Immature natural killer cell (primary cell): ENCODE data around the gene PFKFB3. TPM values are rescaled to one million over a fixed set of nuclear protein-coding genes. Genes with fewer than 3 reads are reported as not detected.

Experiments used
- DNase-seq, 3 donors: peaks; one replicate each; pipeline ENCODE4 v3.0.0; 2022; ENCODE audit warnings: mixed read lengths in 1 of 3
- H3K27ac Mint-ChIP-seq, 6 donors: one replicate each; pipeline ENCODE4 v1.8.0; 2020; ENCODE audit warnings: mixed read lengths in 6 of 6, mild to moderate bottlenecking in 5 of 6, inconsistent platforms in 4 of 6, moderate library complexity in 3 of 6
- H3K27me3 Mint-ChIP-seq, 3 donors: one replicate each; pipeline ENCODE4 v1.8.0; 2020 to 2021; ENCODE audit warnings: low read depth in 3 of 3, mild to moderate bottlenecking in 3 of 3, mixed read lengths in 3 of 3, moderate library complexity in 3 of 3, inconsistent platforms in 1 of 3
- H3K36me3 Mint-ChIP-seq, 3 donors: one replicate each; pipeline ENCODE4 v1.8.0; 2020; ENCODE audit warnings: mixed read lengths in 3 of 3, inconsistent platforms in 2 of 3, mild to moderate bottlenecking in 2 of 3
- H3K4me1 Mint-ChIP-seq, 2 donors: one replicate each; pipeline ENCODE4 v1.8.0; 2020; ENCODE audit warnings: inconsistent platforms in 2 of 2, mild to moderate bottlenecking in 2 of 2, mixed read lengths in 2 of 2, moderate library complexity in 1 of 2
- H3K4me3 Mint-ChIP-seq, 5 donors: one replicate each; pipeline ENCODE4 v1.8.0; 2020; ENCODE audit warnings: mild to moderate bottlenecking in 5 of 5, mixed read lengths in 5 of 5, inconsistent platforms in 3 of 5, moderate library complexity in 3 of 5
- H3K9me3 Mint-ChIP-seq, 6 donors: one replicate each; pipeline ENCODE4 v1.8.0; 2020; ENCODE audit warnings: mild to moderate bottlenecking in 6 of 6, mixed read lengths in 6 of 6, inconsistent platforms in 4 of 6, moderate library complexity in 3 of 6
- polyA plus RNA-seq, 3 donors: library from polyadenylated mRNA; unstranded; fragments of 300-500 nt; fragmentation: Illumina TruSeq; gene quantifications; one replicate each; pipeline ENCODE4 v1.2.3, GENCODE V29; 2021

Gene PFKFB3
- polyA plus RNA-seq, 3 donors from 2014 or later, result 3.2 to 8.0 (median 3.9) TPM

DNA sequence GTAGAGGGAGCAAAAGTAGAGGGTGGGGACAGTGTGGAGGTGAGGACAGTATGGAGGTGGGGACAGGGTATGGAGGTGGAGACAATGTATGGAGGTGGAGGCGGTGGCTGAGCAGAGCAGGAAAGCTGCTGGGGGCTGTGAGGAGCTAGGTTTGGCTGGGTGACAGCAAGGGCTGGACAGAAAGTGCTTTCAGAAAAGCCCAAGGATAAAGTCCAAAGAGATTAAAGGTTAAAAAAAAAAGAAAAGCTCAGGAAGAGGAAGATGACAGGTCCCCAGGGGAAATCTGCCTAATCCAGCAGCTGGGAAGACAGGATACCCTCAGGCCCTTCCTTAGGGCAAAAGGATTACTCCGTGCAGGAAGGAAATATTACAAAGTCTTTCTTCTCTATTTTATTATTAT is 32.1 kb upstream of the PFKFB3 start:
- H3K4me1 Mint-ChIP-seq, result peaks cover 43 to 63% of the 10 kb centered on the region in 2 donors
- no peaks in the 10 kb centered on the region for H3K36me3 Mint-ChIP-seq
- no peak for DNase-seq
- H3K9me3 Mint-ChIP-seq, result no peaks in the 10 kb centered on the region
- H3K27ac Mint-ChIP-seq, result peak overlapping the region in 3 of 6 donors; percentile 39 to 77 (median 73)
- H3K27me3 Mint-ChIP-seq, result peaks cover 0 to 1% (median 0%) of the 10 kb centered on the region in 3 donors
- H3K4me3 Mint-ChIP-seq, result no peak overlapping the region

DNA sequence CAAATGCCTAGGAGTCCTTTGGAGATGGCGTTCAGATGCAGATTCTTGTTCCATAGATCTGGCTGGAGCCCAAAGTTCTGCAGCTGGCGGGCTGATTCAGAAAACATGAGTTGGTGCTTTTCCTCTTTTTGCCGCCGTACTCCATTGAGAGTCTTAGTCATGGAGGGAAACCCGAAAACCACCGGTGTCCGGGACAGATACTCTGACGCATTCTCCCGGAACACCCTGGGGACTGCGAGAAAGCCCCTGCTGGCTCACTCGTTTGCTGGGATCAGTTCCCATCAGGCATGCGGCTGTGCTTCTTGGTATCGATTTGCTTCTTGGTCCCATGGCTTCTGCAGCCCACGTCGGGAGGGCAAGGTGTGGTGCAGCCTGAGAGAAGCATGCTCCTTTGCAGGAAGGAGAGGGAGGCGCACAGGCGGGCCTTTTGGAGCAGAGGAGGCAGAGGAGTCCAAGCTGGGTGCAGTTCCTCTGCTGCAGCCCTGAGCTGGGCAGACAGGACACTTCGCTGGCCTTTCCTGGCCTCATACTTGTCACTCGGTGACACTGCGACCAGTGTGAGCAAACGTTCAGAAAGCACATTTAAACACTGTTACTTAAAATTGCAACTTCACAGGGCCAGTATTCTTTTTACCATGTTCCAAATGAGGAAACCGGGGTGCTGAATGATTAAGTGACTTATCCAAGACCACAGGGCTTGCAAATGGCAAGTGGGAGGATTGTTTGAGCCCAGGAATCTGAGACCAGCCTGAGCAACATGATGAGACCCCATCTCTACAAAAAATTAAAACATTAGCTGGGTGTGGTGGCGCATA is 30.6 kb upstream of the PFKFB3 start:
- Mint-ChIP-seq H3K27ac (peak overlapping the region in 1 of 6 donors; percentile 46), H3K27me3 (peaks cover 0 to 1% (median 0%) of the 10 kb centered on the region in 3 donors), H3K9me3 (no peaks in the 10 kb centered on the region), H3K4me3 (no peak overlapping the region), H3K4me1 (peaks cover 46 to 62% of the 10 kb centered on the region in 2 donors), H3K36me3 (no peaks in the 10 kb centered on the region)
- no peak for DNase-seq

DNA sequence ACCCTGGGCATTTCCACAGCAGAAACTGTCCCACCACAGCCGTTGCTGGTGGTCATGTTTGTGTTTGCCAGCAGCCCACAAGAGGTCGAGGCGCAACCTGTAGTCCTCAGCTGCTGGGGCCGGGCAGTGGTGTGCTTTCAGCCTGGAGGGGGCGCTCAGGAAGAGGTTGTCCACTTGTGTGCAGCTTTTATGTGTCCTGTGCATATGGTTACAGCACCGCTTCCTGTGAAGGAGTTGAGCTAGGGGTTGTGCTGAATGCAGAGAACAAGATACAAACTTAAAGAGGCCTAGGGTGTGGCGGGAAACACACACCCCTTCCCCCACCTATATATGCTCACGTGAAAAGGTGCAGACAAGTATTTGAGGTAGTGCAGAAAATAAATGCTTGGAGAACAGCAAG is 29.5 kb upstream of the PFKFB3 start:
- Mint-ChIP-seq H3K36me3 (no peaks in the 10 kb centered on the region), H3K27me3 (peaks cover 0 to 1% (median 0%) of the 10 kb centered on the region in 3 donors), H3K27ac (peak overlapping the region in 5 of 6 donors; percentile 28 to 64 (median 46)), H3K4me1 (peaks cover 44 to 58% of the 10 kb centered on the region in 2 donors), H3K9me3 (no peaks in the 10 kb centered on the region), H3K4me3 (peak overlapping the region in 1 of 5 donors; percentile 27)
- DNase-seq, result peak; percentile 19 to 45 (median 35)

DNA sequence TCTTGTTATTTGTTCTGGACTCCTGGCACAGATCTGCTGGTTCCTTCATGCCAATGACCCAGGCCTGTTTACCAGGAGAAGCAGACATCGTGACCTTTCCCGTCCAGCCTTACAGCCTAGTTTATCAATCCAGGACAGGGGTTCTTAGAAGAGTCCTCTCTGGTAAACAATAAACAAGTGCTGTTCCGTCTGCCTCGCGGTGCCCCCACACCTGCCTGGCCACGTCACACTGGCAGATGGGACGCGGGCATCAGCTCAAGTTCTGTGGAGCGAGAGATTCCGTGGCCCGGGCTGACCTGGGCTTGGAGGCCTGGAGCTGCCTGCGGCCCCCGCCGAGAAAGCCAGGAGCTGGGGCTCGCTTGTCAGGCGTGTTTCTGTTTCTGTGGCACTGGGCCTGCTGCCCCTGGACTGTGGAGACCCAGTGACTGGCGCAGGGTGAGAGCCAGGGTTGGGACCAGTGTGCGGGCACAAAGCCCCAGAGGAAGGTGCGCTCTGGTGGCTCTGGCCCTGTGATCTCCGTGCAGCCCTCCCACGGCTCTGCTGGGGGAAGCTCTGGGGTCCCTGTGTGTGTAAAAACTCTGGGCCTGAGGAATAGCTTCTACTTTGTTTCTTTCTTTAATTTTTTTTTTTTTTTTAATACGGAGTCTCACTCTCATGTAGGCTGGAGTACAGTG is 28.4 kb upstream of the PFKFB3 start:
- no peak overlapping the region for H3K4me3 Mint-ChIP-seq
- no peak for DNase-seq
- H3K27me3 Mint-ChIP-seq, result peaks cover 0 to 1% (median 0%) of the 10 kb centered on the region in 3 donors
- no peaks in the 10 kb centered on the region for H3K9me3 Mint-ChIP-seq
- H3K27ac Mint-ChIP-seq, result no peak overlapping the region
- no peaks in the 10 kb centered on the region for H3K36me3 Mint-ChIP-seq
- H3K4me1 Mint-ChIP-seq, result peaks cover 44 to 58% of the 10 kb centered on the region in 2 donors

DNA sequence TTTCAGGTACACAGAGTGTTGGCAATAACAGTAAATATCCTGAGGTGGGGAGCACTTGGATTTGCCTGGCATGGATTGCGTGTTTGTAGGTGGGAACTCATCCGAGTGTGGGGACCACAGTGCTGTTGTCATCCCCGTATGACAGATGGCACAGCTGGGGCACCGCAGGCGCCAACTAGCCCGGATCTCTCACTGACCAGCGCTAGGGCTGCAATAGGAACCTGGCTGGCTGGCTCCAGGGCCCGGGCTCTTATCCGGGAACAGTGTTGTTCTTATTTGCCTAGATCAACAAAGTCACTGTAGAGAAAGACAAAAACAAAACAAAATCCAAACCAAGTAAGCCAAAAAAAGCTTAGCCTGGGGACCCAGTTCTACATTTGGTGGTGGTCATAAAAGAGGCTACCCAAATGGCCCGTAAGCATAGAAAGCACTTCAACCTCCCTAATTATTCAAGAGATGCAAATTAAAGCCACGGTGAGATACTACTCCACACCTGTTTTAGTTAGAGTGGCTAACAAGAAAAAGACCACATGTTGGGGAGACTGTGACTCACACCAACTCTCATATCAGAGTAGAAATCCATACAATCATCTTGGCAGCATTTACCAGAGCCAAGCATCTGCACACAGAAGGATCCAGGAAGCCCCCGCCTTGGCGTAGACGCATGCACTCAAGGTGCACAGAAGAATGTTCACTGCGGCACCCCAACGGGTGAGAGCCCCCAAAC is 27.2 kb upstream of the PFKFB3 start:
- Mint-ChIP-seq H3K9me3 (no peaks in the 10 kb centered on the region), H3K27me3 (peaks cover 0 to 1% (median 0%) of the 10 kb centered on the region in 3 donors), H3K4me1 (peaks cover 39 to 54% of the 10 kb centered on the region in 2 donors), H3K27ac (peak overlapping the region in 2 of 6 donors; percentile 9 to 56), H3K4me3 (no peak overlapping the region), H3K36me3 (no peaks in the 10 kb centered on the region)
- no peak for DNase-seq

DNA sequence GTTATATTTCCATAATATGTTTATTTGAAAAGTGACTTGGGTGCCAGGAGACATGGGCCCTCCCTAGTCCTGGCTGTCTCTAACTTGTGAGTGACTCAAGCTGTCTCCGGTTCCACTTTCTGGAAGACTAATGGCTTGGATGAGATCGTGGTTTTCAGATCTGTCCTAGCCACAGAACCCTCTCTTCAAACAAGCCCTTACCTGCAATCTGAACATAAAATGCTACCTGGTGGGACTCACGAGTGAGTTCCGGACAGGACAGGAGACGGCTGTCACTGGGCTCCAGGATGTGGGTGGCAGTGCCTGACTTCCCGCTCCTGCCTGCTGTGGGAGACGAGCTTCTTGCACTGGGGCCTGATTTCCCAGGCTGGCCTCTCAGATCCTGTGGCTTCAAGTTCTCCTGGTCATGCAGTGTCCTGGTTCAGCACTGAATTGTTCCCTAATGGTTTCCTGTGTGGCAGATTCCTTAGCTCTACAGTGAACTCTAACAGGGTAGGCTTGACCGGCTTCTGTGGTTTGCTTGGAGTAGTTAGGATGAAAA is 26.0 kb upstream of the PFKFB3 start:
- no peak for DNase-seq
- H3K4me3 Mint-ChIP-seq, result no peak overlapping the region
- no peaks in the 10 kb centered on the region for H3K9me3 Mint-ChIP-seq
- H3K36me3 Mint-ChIP-seq, result no peaks in the 10 kb centered on the region
- H3K27me3 Mint-ChIP-seq, result peaks cover 0 to 1% (median 0%) of the 10 kb centered on the region in 3 donors
- peaks cover 34 to 51% of the 10 kb centered on the region in 2 donors for H3K4me1 Mint-ChIP-seq
- H3K27ac Mint-ChIP-seq, result peak overlapping the region in 4 of 6 donors; percentile 31 to 78 (median 58)

DNA sequence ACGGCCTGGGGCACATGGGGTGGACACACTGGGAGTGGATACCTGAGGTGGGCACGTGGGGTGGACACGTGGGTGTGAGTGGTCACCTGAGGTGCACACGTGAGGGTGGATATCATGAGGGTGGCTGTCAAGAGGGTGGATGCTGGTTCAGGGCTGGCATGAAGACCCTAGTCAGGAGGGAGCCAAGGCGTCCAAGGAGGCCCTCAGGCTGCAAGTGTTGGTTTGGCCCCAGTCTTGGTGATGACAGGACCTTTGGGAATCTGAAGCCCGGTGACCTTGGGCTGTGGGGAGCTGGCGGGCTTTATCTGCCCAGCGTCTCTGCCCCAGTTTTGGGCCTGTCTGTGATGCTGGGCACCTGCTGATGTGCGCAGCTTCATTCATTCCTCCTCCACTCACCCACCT is 24.9 kb upstream of the PFKFB3 start:
- H3K27me3 Mint-ChIP-seq, result peaks cover 0 to 1% (median 0%) of the 10 kb centered on the region in 3 donors
- H3K9me3 Mint-ChIP-seq, result no peaks in the 10 kb centered on the region
- DNase-seq, result no peak
- H3K4me3 Mint-ChIP-seq, result no peak overlapping the region
- H3K4me1 Mint-ChIP-seq, result peaks cover 24 to 40% of the 10 kb centered on the region in 2 donors
- H3K27ac Mint-ChIP-seq, result no peak overlapping the region
- H3K36me3 Mint-ChIP-seq, result no peaks in the 10 kb centered on the region

DNA sequence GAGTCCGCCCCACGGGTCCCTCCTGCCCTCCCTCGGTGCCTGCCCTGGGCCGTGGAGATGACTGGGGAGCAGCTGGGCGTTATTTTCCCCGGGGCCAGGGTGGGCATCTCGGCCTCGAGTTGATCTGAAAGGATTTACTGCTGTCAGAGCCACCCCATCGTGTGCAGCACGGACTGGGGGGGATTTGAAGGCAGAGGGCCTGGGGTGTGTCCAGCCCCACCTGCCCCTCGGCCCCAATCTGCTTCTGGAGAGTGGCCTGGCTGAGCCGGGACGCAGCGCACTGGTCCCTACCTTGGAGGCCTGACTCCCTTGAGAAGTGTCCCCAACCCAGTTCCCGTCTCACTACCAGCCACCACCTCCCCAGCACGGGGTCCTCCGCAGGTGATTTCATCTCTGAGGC is 24.2 kb upstream of the PFKFB3 start:
- H3K4me3 Mint-ChIP-seq, result no peak overlapping the region
- no peaks in the 10 kb centered on the region for H3K9me3 Mint-ChIP-seq
- no peaks in the 10 kb centered on the region for H3K36me3 Mint-ChIP-seq

DNA sequence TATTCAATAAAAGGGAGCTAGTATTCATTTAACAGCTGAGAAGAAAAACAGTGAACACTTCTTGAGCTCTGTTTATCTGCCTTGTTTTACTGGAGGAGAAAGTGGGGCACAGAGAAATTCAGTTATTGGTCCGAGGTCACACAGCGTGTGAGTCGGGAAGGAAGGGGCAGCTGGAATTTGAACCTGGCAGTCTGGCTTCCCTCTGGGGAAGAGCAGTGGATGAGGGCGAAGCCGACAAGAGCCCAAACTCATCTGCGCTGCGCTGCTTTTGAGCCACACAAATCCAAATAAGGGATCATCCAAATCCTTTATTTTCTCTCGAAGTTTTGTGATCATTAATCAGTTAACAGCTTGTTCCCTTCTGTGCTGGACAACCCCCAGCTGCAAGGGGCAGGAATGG is 23.7 kb upstream of the PFKFB3 start:
- H3K27me3 Mint-ChIP-seq, result no peaks in the 10 kb centered on the region
- H3K36me3 Mint-ChIP-seq, result no peaks in the 10 kb centered on the region
- DNase-seq, result no peak
- no peaks in the 10 kb centered on the region for H3K9me3 Mint-ChIP-seq
- H3K4me1 Mint-ChIP-seq, result peaks cover 12 to 28% of the 10 kb centered on the region in 2 donors
- no peak overlapping the region for H3K4me3 Mint-ChIP-seq
- peak overlapping the region in 1 of 6 donors; percentile 24 for H3K27ac Mint-ChIP-seq

More for the DNA sequence above, 24.2 kb upstream of the PFKFB3 start:
- no peak for DNase-seq
- Mint-ChIP-seq H3K27me3 (no peaks in the 10 kb centered on the region), H3K27ac (no peak overlapping the region), H3K4me1 (peaks cover 17 to 33% of the 10 kb centered on the region in 2 donors)

DNA sequence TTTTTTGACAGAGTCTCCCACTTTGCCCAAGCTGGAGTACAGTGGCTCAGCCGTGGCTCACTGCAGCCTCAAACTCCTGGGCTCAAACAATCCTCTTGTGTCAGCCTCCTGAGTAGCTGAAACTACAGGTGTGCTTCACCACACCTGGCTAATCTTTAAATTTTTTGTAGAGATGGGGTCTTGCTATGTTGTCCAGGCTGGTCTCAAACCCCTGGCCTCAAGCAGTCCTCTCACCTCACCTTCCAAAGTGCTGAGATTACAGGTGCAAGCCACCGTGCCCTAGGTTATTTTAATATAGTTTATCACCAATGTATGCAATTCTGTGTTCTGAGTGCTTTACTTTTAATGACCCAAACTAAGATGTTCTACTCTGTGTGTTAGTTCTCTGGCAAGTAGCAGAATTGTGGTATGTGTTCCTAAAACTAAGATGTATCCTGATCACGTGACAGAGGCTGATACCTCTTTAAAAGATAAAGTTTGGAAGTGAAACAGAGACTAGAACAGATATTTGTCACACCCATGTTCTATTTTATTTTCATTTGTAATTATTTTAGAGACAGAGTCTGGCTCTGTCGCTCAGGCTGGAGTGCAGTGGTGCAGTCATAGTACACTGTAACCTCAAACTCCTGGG is 22.1 kb upstream of the PFKFB3 start:
- Mint-ChIP-seq H3K27me3 (no peaks in the 10 kb centered on the region), H3K9me3 (no peaks in the 10 kb centered on the region), H3K4me1 (peaks cover 9 to 16% of the 10 kb centered on the region in 2 donors), H3K36me3 (no peaks in the 10 kb centered on the region), H3K4me3 (no peak overlapping the region), H3K27ac (no peak overlapping the region)
- no peak for DNase-seq

DNA sequence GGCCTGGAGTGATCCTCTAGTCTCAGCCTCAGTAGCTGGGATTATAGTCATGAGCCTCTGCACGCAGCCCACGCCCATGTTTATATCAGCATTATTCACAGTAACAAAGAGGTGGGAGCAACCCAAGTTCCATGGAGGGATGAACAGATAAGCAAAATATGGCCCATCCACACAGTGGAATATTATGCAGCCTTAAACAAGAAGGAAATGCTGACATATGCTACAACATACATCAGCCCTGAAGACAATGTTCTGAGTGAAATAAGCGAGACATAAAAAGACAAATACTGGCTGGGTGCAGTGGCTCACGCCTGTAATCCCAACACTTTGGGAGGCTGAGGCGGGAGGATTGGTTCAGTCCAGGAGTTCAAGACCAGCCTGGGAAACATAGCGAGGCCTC is 21.5 kb upstream of the PFKFB3 start:
- Mint-ChIP-seq H3K4me3 (no peak overlapping the region), H3K9me3 (no peaks in the 10 kb centered on the region), H3K27me3 (no peaks in the 10 kb centered on the region), H3K36me3 (no peaks in the 10 kb centered on the region), H3K4me1 (peaks cover 3 to 9% of the 10 kb centered on the region in 2 donors), H3K27ac (no peak overlapping the region)
- DNase-seq, result no peak

DNA sequence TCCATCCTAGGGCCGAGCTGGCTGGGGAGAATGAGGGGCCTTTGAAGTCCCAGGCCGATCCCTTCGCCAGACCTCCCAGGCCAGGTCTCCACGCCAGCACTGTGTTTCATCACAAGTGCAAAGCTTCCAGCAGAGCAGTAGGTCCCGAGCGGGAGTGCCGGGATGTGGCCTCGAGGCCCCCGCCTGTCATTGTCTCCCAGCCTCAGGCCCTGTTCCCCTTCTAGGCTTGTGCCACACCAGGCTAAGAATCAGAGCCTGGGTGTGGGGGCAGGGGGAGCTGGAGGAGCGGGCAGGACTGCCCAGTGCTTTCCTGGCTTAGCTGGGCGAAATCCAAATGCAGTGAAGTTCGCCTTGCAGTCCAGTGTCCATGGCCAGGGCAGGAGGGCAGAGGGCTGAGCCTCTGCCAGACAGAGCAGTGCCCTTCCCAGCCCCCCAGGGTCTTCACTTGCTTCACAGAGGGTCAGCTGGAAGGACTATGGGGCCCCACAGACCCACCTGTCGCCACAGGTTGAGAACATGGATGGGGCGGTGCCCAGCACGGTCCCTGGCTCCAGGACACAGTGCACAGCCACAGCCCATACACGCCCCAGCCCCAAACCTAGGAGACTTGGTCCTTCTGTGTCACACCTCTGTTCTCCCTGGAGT is 20.2 kb upstream of the PFKFB3 start:
- no peak overlapping the region for H3K4me3 Mint-ChIP-seq
- H3K4me1 Mint-ChIP-seq, result peaks cover 0 to under 1% of the 10 kb centered on the region in 2 donors
- H3K27ac Mint-ChIP-seq, result no peak overlapping the region
- no peaks in the 10 kb centered on the region for H3K9me3 Mint-ChIP-seq
- no peak for DNase-seq
- no peaks in the 10 kb centered on the region for H3K27me3 Mint-ChIP-seq
- no peaks in the 10 kb centered on the region for H3K36me3 Mint-ChIP-seq
